ENCODE data around the gene SUSD4. TPM values are rescaled to one million over a fixed set of nuclear protein-coding genes. Genes with fewer than 3 reads are reported as not detected.

Gene SUSD4
- total and polyA plus RNA-seq, 9 of the 15 experiments (the other 6 are each of a cell fraction or from before 2014, with no cell fraction given): 0.06 to 1.7 (median 0.09) TPM; not detected in 4

- TF ChIP-seq ZNF696 (CRISPR knock-in tag; conservative IDR thresholded peaks at IDR 0.05): no peak
- no peak for TF ChIP-seq SNRNP70 (optimal IDR thresholded peaks at IDR 0.05; ENCODE audit: low read depth, low read length)
- no peak for TF ChIP-seq ZNF707 (CRISPR knock-in tag; conservative IDR thresholded peaks at IDR 0.05)
- TF ChIP-seq ZNF277 (CRISPR knock-in tag; IDR thresholded peaks at IDR 0.05; ENCODE audit: borderline replicate concordance): no peak
- TF ChIP-seq CBX3 (IDR thresholded peaks at IDR 0.05; ENCODE audit: borderline replicate concordance in 1 of 2, low read length in 2 of 2): no peak
- TF ChIP-seq ZNF431 (CRISPR knock-in tag; IDR thresholded peaks at IDR 0.05): 0 out of 2 replicates have a peak, but pooled peaks have one; percentile 65
- peak; percentile 71; the same call in 1 of the 2 replicates for TF ChIP-seq ZNF124 (CRISPR knock-in tag; IDR thresholded peaks at IDR 0.05)
- TF ChIP-seq L3MBTL2 (IDR thresholded peaks at IDR 0.05): peak; percentile 57; the same call in 1 of the 2 replicates
- TF ChIP-seq KDM5B (IDR thresholded peaks at IDR 0.05; ENCODE audit: insufficient replicate concordance, low read depth, low read length): no peak
- TF ChIP-seq RHOXF2B (CRISPR knock-in tag; conservative IDR thresholded peaks at IDR 0.05): no peak
- TF ChIP-seq POLR2A (conservative IDR thresholded peaks at IDR 0.05): no peak
- no peak for TF ChIP-seq BRF1 (IDR thresholded peaks at IDR 0.05; ENCODE audit: borderline replicate concordance, extremely low read depth, insufficient read length)
- TF ChIP-seq ESRRA (IDR thresholded peaks at IDR 0.05; ENCODE audit: borderline replicate concordance, low read depth): no peak
- TF ChIP-seq ZNF41 (CRISPR knock-in tag; conservative IDR thresholded peaks at IDR 0.05): no peak
- TF ChIP-seq SAFB (IDR thresholded peaks at IDR 0.05; ENCODE audit: borderline replicate concordance, low read depth, low read length): no peak
- TF ChIP-seq ZNF551 (CRISPR knock-in tag; IDR thresholded peaks at IDR 0.05): no peak
- no peak for TF ChIP-seq HMBOX1 (IDR thresholded peaks at IDR 0.05)
- no peak for TF ChIP-seq PHF20 (IDR thresholded peaks at IDR 0.05; ENCODE audit: partially characterized antibody)
- TF ChIP-seq ZSCAN32 (CRISPR knock-in tag; IDR thresholded peaks at IDR 0.05): no peak
- peak; percentile 92 to 96 for TF ChIP-seq E2F6 (IDR thresholded peaks at IDR 0.05; ENCODE audit: borderline replicate concordance in 1 of 2, extremely low read depth in 1 of 2, insufficient read depth in 1 of 2, insufficient read length in 1 of 2, low read depth in 1 of 2, low read length in 1 of 2, poor library complexity in 1 of 2, severe bottlenecking in 1 of 2)
- TF ChIP-seq HLTF (IDR thresholded peaks at IDR 0.05): no peak
- TF ChIP-seq ZFPM2 (CRISPR knock-in tag; IDR thresholded peaks at IDR 0.05): no peak
- peak; percentile 20; the same call in 1 of the 2 replicates for TF ChIP-seq USF2 (CRISPR knock-in tag; IDR thresholded peaks at IDR 0.05)
- TF ChIP-seq CHD4 (IDR thresholded peaks at IDR 0.05; ENCODE audit: insufficient read depth, insufficient replicate concordance, low read depth, low read length, poor library complexity, severe bottlenecking): no peak
- TF ChIP-seq SREBF1 (IDR thresholded peaks at IDR 0.05; ENCODE audit: borderline replicate concordance, low read depth, low read length): no peak
- no peak for TF ChIP-seq TCFL5 (CRISPR knock-in tag; conservative IDR thresholded peaks at IDR 0.05)
These were observed 139.5 kb downstream of the SUSD4 start (continued) for GRCh38 chr1:223224465-223224864.

All from K562 (cell line).